HEK293T (cell line): ENCODE measurements around the gene ABCA4.

Source experiments
- ARNT ChIP-seq: fragments of 450-650 bp; IDR thresholded peaks from 2 replicates; pipeline ENCODE4 v1.6.1; 2017; ENCODE audit warnings: mild to moderate bottlenecking
- BHLHE40 ChIP-seq: fragments of 450-650 bp; IDR thresholded peaks from 2 replicates; pipeline ENCODE4 v1.6.1; 2016; ENCODE audit warnings: mild to moderate bottlenecking, moderate library complexity, borderline replicate concordance
- CTBP1 ChIP-seq: fragments of 450-650 bp; IDR thresholded peaks from 2 replicates; pipeline ENCODE4 v1.6.1; 2016; ENCODE audit warnings: borderline replicate concordance
- ELF4 ChIP-seq: fragments of 450-650 bp; IDR thresholded peaks from 2 replicates; pipeline ENCODE4 v1.6.1; 2017; ENCODE audit warnings: antibody characterized with exemption
- FOXA1 ChIP-seq: fragments of 450-650 bp; IDR thresholded peaks from 2 replicates; pipeline ENCODE4 v1.6.1; 2016; ENCODE audit warnings: mild to moderate bottlenecking
- FOXK2 ChIP-seq: fragments of 450-650 bp; IDR thresholded peaks from 2 replicates; pipeline ENCODE4 v1.6.1; 2016; ENCODE audit warnings: mild to moderate bottlenecking
- FOXM1 ChIP-seq: fragments of 450-650 bp; IDR thresholded peaks from 2 replicates; pipeline ENCODE4 v1.6.1; 2017; ENCODE audit warnings: mild to moderate bottlenecking, borderline replicate concordance
- HDGF ChIP-seq: fragments of 450-650 bp; IDR thresholded peaks from 2 replicates; pipeline ENCODE4 v1.6.1; 2017; ENCODE audit warnings: antibody characterized with exemption, borderline replicate concordance
- NFRKB ChIP-seq: fragments of 450-650 bp; IDR thresholded peaks from 2 replicates; pipeline ENCODE4 v1.6.1; 2016; ENCODE audit warnings: mild to moderate bottlenecking, moderate library complexity
- SP1 ChIP-seq: fragments of 450-650 bp; IDR thresholded peaks from 2 replicates; pipeline ENCODE4 v1.6.1; 2017
- SUZ12 ChIP-seq: fragments of 450-650 bp; IDR thresholded peaks from 2 replicates; pipeline ENCODE4 v1.6.1; 2016; ENCODE audit warnings: mild to moderate bottlenecking
- TARDBP ChIP-seq: fragments of 450-650 bp; IDR thresholded peaks from 2 replicates; pipeline ENCODE4 v1.6.1; 2016
- TF ChIP-seq, protein P1 (sequence below): fragments of 450-650 bp; IDR thresholded peaks from 2 replicates; pipeline ENCODE4 v1.6.1; 2016

DNA sequence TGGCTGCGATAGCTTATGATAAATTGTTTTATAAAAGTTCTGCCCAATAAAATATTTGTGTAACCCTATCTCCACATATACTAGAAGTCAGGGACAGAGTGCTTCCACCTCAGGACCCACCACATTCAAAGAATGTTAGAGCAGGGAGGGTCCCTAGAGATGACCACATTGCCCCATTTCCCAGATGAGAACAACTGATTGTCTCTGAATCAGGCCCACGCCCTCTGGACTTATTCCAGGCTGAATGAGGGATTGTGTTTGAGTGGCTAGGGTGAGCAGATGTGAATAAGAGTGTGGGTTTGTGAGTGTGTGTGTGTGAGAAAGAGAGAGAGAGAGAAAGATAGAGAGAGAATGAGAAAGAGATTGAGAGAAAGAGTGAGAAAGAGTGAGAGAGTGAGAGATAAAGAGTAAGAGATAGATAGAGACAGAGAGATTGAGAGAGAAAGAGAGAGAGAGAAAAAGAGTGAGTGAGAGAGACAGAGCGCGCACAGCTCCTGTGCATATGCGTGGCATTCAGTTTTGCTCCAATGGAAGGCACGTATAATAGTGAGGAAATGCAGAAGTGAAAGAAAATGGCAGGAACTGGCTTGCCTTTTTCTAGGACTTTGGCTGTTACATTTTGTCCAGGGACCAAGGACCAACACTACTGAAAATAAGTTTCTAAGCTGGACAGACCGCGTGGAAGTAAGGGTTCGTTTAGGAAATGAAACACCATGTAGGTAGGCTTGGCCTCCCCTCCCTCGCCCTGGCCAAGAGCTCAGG is 94.1 kb downstream of the ABCA4 start:
- TF ChIP-seq, protein P1, sequence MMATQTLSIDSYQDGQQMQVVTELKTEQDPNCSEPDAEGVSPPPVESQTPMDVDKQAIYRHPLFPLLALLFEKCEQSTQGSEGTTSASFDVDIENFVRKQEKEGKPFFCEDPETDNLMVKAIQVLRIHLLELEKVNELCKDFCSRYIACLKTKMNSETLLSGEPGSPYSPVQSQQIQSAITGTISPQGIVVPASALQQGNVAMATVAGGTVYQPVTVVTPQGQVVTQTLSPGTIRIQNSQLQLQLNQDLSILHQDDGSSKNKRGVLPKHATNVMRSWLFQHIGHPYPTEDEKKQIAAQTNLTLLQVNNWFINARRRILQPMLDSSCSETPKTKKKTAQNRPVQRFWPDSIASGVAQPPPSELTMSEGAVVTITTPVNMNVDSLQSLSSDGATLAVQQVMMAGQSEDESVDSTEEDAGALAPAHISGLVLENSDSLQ: no peak
- TF ChIP-seq HDGF: no peak
- no peak for TF ChIP-seq CTBP1
- no peak for TF ChIP-seq SP1
- TF ChIP-seq ELF4: no peak
- TF ChIP-seq TARDBP: no peak
- no peak for TF ChIP-seq FOXA1
- TF ChIP-seq FOXK2: no peak
- no peak for TF ChIP-seq BHLHE40
- TF ChIP-seq ARNT: no peak
- no peak for TF ChIP-seq FOXM1
- TF ChIP-seq SUZ12: no peak
- TF ChIP-seq NFRKB: no peak
